CD1c-positive myeloid dendritic cell (primary cell): ENCODE data around the gene TAOK1.
A peak's percentile ranks its signal among the peaks of the same experiment; 100 is the strongest.

Experiments used
- DNase-seq: peaks from one replicate; pipeline ENCODE4 v3.0.0-alpha.2; 2016; ENCODE audit errors: extremely low spot score

TAOK1 gene

GRCh38 chr17:29378500-29378899 lies 11.7 kb upstream of the TAOK1 start:
- no peak for DNase-seq

DNA sequence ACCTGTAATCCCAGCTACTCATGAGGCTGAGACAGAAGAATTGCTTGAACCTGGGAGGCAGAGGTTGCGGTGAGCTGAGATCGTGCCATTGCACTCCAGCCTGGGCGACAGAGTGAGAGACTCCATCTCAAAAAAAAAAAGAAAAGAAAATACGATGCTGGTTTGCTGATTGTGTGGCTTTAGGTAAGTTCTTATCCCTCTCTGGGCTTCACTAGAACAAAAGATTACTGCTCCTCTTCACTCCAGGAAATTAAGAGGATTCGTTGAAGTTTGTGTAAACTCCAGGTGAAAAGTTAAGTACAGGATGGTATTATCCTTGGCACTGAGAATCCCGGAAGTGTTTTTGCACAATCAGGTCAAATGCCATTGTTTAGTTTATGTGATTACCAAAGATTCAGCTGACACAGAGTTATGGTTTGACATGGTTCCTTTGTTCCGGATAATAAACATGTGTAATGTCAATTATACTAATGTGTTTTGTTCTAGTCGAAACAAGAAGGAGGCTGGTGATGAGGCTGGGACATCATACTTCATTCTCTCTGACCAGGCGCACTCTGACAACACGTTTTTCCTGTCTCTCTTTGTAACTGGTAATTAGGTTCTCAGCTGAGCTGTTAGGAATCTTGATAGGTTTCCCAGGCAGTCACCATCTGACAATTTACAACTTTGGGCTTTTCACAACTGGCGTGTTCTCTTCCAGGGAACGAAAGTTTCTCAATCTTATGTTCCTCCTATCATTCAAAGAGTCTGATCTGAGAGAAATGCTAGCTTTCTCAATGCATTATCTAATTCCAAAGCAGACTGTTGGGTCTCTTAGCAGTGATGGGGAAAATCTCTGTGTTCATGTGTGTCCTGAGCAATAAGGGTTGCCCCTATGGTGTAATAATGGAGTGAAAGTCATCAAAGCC lies 10.8 kb upstream of the TAOK1 start:
- DNase-seq, result no peak

- DNase-seq, result no peak
Observed at GRCh38 chr17:29383686-29384085, 6.5 kb upstream of the TAOK1 start.

- DNase-seq, result no peak
Observed at GRCh38 chr17:29384901-29385300, 5.3 kb upstream of the TAOK1 start.

- DNase-seq, result no peak
Observed at GRCh38 chr17:29386760-29387159, 3.4 kb upstream of the TAOK1 start.

- no peak for DNase-seq
Observed at GRCh38 chr17:29388937-29389336, 1.2 kb upstream of the TAOK1 start.

- DNase-seq, result peak; percentile 60
Observed at GRCh38 chr17:29390851-29391631, 878 bp downstream of the TAOK1 start.

DNA sequence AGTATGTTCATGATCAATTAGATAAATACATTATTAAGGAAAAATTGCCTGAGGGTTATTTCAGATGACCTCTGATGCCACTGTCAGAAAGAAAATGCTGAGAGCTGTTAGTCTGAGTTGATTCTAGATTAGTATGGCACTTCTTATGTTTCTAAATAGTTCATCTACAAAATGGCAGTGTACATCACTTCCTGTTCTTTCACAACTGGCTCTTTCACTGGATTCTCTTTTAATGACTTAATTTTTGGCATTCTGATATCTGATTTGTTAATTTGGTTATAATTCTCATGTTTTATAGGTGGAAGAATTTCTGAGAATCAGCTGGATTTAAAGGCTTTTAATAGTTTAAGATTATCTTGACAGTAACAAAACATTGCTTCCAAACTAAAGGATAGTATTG lies 3.3 kb downstream of the TAOK1 start:
- DNase-seq, result peak; percentile 41

DNA sequence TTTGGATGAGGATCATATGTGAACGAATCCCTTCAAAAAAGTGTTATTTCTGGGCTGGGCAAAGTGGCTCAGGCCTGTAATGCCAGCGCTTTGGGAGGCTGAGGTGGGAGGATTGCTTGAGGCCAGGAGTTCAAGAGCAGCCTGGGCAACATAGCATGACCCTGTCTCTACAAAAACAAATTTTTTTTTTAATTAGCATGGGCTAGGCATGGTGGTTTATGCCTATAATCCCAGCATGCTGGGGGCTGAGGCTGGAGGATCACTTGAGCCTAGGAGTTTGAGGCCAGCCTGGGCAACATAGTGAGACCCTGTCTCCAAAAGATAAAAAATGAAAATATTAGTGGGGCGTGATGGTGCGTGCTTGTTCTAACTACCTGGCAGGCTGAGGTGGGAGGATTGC lies 4.6 kb downstream of the TAOK1 start:
- no peak for DNase-seq

DNA sequence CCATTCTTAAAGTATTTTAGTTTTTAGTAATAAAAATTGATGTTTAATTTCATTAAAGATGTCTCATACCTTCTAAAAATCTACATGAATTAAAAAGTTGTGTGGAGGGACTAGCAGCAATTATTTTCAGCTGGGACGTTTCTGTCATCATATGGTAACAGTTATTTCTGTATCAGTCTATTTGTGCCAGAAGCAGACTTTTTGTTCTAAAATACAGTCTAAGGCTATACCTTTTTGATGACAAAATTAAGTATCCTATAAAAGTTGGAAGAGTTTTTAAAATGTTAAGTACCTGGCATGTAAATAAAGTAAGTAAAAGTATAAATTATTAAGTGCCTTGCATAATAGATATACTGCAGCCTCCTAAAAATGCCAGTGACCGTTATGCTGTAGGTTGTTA lies 5.9 kb downstream of the TAOK1 start:
- DNase-seq, result no peak

- no peak for DNase-seq
Observed at GRCh38 chr17:29399634-29400033, 9.5 kb downstream of the TAOK1 start.

GRCh38 chr17:29400818-29401217 lies 10.7 kb downstream of the TAOK1 start:
- DNase-seq, result no peak

DNA sequence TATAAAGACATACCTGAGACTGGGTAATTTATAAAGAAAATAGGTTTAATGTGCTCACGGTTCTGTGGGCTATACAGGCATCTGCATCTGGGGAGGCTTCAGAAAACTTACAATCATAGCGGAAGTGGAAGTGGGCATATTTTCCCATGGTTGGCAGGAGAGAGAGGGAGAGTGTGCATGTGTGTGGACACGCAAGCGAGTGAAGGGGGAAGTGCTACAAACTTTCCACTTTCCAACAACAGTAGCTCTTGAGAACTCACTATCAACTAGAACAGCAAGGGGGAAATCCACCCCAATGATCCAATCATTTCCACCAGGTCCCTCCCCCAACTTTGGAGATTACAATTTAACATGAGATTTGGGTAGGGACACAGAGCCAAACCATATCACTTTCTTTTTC lies 11.1 kb downstream of the TAOK1 start:
- peak; percentile 62 for DNase-seq

- DNase-seq, result no peak
Observed at GRCh38 chr17:29407856-29408255, 17.7 kb downstream of the TAOK1 start.

DNA sequence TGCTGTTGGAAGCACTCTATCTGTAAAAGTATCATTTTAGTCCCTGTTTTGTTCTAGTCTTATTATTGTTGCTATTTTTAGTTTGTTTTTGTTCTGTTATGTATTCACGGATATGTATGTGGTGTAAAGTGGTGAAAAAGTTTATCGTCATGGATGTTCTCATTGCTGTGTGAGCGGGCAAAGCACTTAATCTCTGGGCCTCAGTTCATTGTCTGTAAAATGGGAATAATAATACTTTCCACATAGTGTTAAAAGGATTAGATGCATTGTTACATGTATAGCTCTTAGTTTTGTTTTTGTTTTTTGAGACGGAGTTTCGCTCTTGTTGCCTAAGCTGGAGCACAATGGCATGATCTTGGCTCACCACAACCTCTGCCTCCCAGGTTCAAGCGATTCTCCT lies 19.8 kb downstream of the TAOK1 start:
- DNase-seq, result no peak

- DNase-seq, result peak; percentile 33
Observed at GRCh38 chr17:29412780-29413565, 22.8 kb downstream of the TAOK1 start.

- no peak for DNase-seq
Observed at GRCh38 chr17:29420128-29420527, 30.0 kb downstream of the TAOK1 start.

DNA sequence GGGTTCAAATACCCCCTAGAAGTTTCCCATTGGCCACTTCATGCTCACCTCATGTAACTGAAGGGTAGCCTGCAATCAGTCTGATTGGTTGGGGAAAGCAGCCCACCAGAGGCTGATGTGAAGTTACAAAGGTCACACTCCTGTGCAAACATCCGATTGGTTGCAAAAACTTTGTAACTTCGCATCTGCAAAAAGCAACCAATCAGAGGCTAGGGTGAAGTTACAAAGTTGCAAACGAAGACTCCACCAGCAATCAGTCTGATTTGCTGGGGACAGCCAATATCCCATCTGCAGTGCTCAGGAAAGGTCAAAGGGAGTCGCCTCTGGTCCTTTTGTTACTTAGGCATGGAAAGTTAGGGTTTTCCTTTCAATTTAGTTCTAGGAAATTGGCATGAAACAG lies 40.1 kb downstream of the TAOK1 start:
- no peak for DNase-seq

DNA sequence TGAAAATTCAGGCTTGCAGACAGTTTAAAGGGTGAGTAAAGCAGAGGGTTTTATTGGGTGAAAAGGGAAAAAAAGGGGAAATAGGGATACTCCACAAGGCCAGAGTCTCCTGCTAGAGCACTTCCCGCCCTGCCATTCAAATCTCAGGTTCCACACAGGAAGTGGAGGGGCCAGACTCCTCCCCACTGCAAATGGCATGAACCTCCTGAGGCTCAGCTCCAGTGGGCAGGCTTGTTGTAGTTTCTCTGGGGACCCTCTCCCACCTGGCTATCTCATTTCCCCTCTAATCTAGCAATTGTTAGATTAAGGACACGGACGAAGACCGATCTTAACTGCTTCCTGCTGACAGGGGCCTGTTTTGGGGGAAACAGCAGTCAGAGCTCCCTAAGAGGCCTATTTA lies 43.4 kb downstream of the TAOK1 start:
- peak; percentile 55 for DNase-seq

GRCh38 chr17:29434550-29434949 lies 44.4 kb downstream of the TAOK1 start:
- DNase-seq, result no peak

DNA sequence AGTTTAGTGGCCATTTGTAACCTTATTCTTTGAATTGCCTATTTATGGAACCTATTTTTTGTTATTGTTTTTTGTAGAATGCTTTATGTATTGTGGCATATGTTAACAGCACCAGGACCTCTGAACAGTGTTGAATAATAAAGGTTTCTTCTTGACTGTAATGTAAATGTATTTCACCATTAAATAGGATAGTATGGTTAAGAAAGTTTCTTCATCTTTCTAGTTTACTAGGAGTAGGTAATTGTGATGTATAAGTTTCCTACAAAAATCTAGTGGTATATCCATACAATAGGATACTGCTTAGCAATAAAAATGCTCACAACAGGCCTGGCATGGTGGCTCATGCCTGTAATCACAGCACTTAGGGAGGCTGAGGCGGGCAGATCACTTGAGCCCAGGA lies 52.3 kb downstream of the TAOK1 start:
- no peak for DNase-seq

- DNase-seq, result no peak
Observed at GRCh38 chr17:29443041-29443739, 53.0 kb downstream of the TAOK1 start.
